Esophagus muscularis mucosa (tissue), 4 donors: ENCODE results near the gene NRG4. TPM values are rescaled to one million over a fixed set of nuclear protein-coding genes. Genes with fewer than 3 reads are reported as not detected.
A peak's percentile ranks its signal among the peaks of the same experiment; 100 is the strongest.

Experiments
- DNase-seq: peaks from one replicate; pipeline ENCODE4 v3.0.0-alpha.2; 2017; ENCODE audit errors: extremely low spot score
- H3K27ac ChIP-seq, 4 donors: fragments of 200-600 bp; sonication (generic); replicated peaks in 1 of 4; 1 replicate in 3 of 4; 2 replicates in 1 of 4; pipeline ENCODE4 v1.5.1; 2016 to 2019; ENCODE audit warnings: mild to moderate bottlenecking in 1 of 4
- H3K27me3 ChIP-seq, 4 donors: fragments of 200-600 bp; sonication (generic); one replicate each; pipeline versions ENCODE4 v1.5.1 to v1.6.0; 2016 to 2019
- H3K36me3 ChIP-seq, 4 donors: fragments of 200-600 bp; sonication (generic); one replicate each; pipeline ENCODE4 v1.5.1; 2016 to 2019
- H3K4me1 ChIP-seq, 4 donors: fragments of 200-600 bp; sonication (generic); one replicate each; pipeline ENCODE4 v1.5.1; 2016 to 2019
- H3K4me3 ChIP-seq, 4 donors: fragments of 200-600 bp; sonication (generic); 1 replicate in 2 of 4; 2 replicates in 2 of 4; pipeline ENCODE4 v1.5.1; 2016 to 2019; ENCODE audit warnings: mild to moderate bottlenecking in 4 of 4, moderate library complexity in 1 of 4
- H3K9me3 ChIP-seq, 4 donors: fragments of 200-600 bp; sonication (generic); 1 replicate in 3 of 4; 2 replicates in 1 of 4; pipeline ENCODE4 v1.5.1; 2016 to 2019
- CTCF ChIP-seq, 3 experiments: fragments of 200-600 bp in 2 of 3; fragments of 450-650 bp in 1 of 3; sonication (generic) in 2 of 3; IDR thresholded peaks; one replicate each; pipeline ENCODE4 v1.5.1; 2017 to 2019; ENCODE audit warnings: antibody characterized with exemption in 3 of 3, mild to moderate bottlenecking in 2 of 3, moderate library complexity in 1 of 3
- EP300 ChIP-seq: sonication (generic); formaldehyde crosslinking; IDR thresholded peaks from one replicate; pipeline ENCODE4 v1.6.1; 2017; ENCODE audit warnings: antibody characterized with exemption
- POLR2A ChIP-seq: fragments of 450-650 bp; IDR thresholded peaks from one replicate; pipeline ENCODE4 v1.6.1; 2017; ENCODE audit warnings: antibody characterized with exemption, moderate library complexity, mild to moderate bottlenecking, low read depth
- POLR2AphosphoS5 ChIP-seq, 2 donors: sonication (generic); formaldehyde crosslinking; IDR thresholded peaks; one replicate each; pipeline ENCODE4 v1.6.1; 2017; ENCODE audit warnings: antibody characterized with exemption in 2 of 2
- WGBS: methylation state at CpG from one replicate; pipeline ENCODE4 v1.1.5; 2018; 5-methylcytosine and 5-hydroxymethylcytosine counted together
- intact Hi-C: fragments of 100-400 bp; cut with DNase I; formaldehyde crosslinking; loops from one replicate; pipeline ENCODE4 v1.15.1; 2023
- total RNA-seq, 4 donors: library from RNA; depleted of rRNA; stranded (reverse); fragments of >200 nt; gene quantifications; one replicate each; pipeline versions ENCODE4 v1.1.0 to v1.2.1, GENCODE V29; 2016

The NRG4 gene
- not detected for total RNA-seq

- WGBS = 22% methylated on average over 13 of the region's 13 CpGs
- H3K4me3 ChIP-seq = no peak within 1 kb of the TSS
- no peaks in the 10 kb centered on the region for H3K27me3 ChIP-seq
These were observed at the start of gene NRG4 for GRCh38 chr15:76011627-76012551. NRG4 (minus strand) TSS chr15:76012424; CDS start chr15:76011230, 1,194 bp downstream.

GRCh38 chr15:76061700-76062099 lies 49.5 kb upstream of the NRG4 start:
- intact Hi-C loops = no loop called here
- DNase-seq = no peak
- no peaks in the 10 kb centered on the region for H3K36me3 ChIP-seq
- H3K27ac ChIP-seq = no peak overlapping the region
- peaks cover 0 to 59% (median 10%) of the 10 kb centered on the region in 4 donors for H3K27me3 ChIP-seq
- H3K9me3 ChIP-seq = no peaks in the 10 kb centered on the region
- TF ChIP-seq CTCF (IDR thresholded peaks at IDR 0.05) (no peak), EP300 (no peak), POLR2AphosphoS5 (IDR thresholded peaks at IDR 0.05) (no peak), POLR2A (no peak)
- no peak overlapping the region for H3K4me3 ChIP-seq
- peaks cover 0 to 28% (median 26%) of the 10 kb centered on the region in 4 donors for H3K4me1 ChIP-seq
- 85% methylated on average over 5 of the region's 5 CpGs for WGBS

More at GRCh38 chr15:76011627-76012551, at the start of gene NRG4:
- TF ChIP-seq EP300 (no peak), POLR2A (no peak), POLR2AphosphoS5 (IDR thresholded peaks at IDR 0.05) (no peak), CTCF (IDR thresholded peaks at IDR 0.05) (no peak)
- Histone ChIP-seq H3K4me1 (peaks cover 0 to 8% (median 2%) of the 10 kb centered on the region in 4 donors), H3K9me3 (no peaks in the 10 kb centered on the region), H3K27ac (no peak within 1 kb of the TSS), H3K36me3 (no peaks in the 10 kb centered on the region)
- DNase-seq = no peak
- intact Hi-C loops = no loop called here

GRCh38 chr15:76060118-76060989 lies 48.1 kb upstream of the NRG4 start:
- WGBS = 27% methylated on average over 12 of the region's 20 CpGs
- H3K4me3 ChIP-seq = peak overlapping the region; percentile 63 to 71 (median 64)
- H3K4me1 ChIP-seq = peaks cover 0 to 28% (median 26%) of the 10 kb centered on the region in 4 donors
- no peaks in the 10 kb centered on the region for H3K9me3 ChIP-seq
- no peak overlapping the region for H3K27ac ChIP-seq
- intact Hi-C loops = no loop called here
- TF ChIP-seq EP300 (no peak), POLR2AphosphoS5 (IDR thresholded peaks at IDR 0.05) (no peak), CTCF (IDR thresholded peaks at IDR 0.05) (no peak), POLR2A (no peak)
- H3K27me3 ChIP-seq = peaks cover 0 to 53% (median 10%) of the 10 kb centered on the region in 4 donors
- no peak for DNase-seq
- no peaks in the 10 kb centered on the region for H3K36me3 ChIP-seq

- peaks cover 0 to 53% (median 10%) of the 10 kb centered on the region in 4 donors for H3K27me3 ChIP-seq
- no peaks in the 10 kb centered on the region for H3K9me3 ChIP-seq
- H3K4me1 ChIP-seq = peaks cover 0 to 28% (median 26%) of the 10 kb centered on the region in 4 donors
- H3K36me3 ChIP-seq = no peaks in the 10 kb centered on the region
- no peak for TF ChIP-seq CTCF (IDR thresholded peaks at IDR 0.05)
- no peak for TF ChIP-seq POLR2AphosphoS5 (IDR thresholded peaks at IDR 0.05)
- no peak for TF ChIP-seq EP300
- no peak for TF ChIP-seq POLR2A
- H3K27ac ChIP-seq = no peak within 1 kb of the TSS
- no peak for DNase-seq
- 2% methylated on average over 43 of the region's 107 CpGs for WGBS
- intact Hi-C loops = no loop called here
- peak within 1 kb of the TSS; percentile 63 to 71 (median 64) for H3K4me3 ChIP-seq
These were observed 47.3 kb upstream of the NRG4 start, which contains the start of gene TMEM266 for GRCh38 chr15:76059320-76060117. TMEM266 (plus strand) TSS chr15:76059985; CDS start chr15:76134264, 74,279 bp downstream.
